GM18867 (cell line): ENCODE data around the gene FRMD4A.

ENCODE experiments used
- ATAC-seq: cut with Tn5 transposase; IDR thresholded peaks from one replicate; pipeline ENCODE4 v1.9.1; 2021; ENCODE audit warnings: mild to moderate bottlenecking, moderate library complexity; ENCODE audit not compliant: unreplicated experiment

FRMD4A gene

DNA sequence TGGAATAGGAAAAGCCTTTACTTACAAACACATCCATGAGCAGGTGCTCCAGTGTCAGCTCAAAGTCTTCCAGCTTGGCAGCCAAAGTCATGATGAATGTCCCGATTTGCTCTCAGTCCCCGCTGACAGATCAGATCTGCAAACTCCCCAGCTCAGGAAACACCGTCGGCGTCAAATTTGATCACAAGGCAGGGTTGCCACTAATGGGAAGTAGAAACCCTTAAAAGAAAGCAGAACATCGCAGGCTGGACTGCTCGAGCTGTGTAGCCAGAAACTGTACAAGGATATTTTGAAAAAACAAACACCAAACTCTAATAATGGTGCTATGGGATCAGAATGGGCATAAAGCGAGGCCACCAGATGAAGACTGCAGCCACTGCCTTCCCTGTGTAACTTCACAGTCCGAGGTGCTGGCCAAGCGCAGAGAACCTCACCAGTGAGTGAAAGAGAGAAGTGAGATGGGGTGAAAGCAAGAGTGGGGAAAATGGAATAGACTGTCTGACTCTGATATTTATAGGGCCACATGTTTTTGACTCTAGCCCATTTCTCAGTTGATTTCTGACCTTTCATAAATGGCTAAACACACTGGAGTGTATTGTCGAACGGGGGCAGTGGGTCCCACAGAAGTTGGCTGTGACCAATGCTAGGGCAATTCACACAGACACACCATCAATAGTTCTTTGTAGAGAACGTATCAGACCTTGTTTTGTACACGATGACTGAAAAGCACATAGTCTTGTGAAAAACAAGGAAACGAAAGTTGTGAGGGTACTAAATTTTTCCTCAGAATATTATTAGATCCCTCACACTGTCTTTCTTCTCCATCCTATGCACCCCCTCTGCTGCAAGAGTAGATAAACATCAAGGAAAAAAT, 306.2 kb downstream of the FRMD4A start:
- no peak for ATAC-seq

DNA sequence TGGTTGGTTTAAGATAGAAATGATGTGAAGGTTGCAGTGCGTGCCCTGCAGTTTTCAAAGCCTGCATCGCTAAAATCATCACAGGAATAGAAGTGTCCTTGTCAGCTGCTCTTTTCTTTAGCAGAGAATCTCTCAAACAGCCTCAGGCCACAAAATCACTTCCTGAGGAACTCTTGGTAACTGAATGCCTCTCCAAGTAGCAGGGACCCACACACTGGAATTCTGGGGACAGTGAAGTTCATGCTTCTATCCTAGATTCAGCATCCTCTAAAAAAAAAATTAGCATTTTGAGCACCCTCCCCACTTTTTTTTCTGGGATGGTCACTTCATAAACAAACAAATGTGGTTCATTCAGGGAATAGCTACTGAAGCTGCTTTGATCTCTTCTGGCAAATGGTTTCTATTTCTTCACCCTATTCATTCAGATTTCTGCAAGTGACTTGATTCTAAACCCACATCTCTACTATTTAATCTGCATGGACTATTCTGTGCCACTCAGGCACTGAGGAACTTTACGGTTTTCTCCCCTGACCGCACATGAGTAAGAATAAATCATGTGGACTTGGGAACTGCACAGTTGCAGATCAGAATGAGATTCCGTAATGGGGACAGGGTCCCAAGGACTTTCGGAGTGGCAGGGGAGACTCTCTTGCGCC, 306.9 kb downstream of the FRMD4A start:
- ATAC-seq: no peak

DNA sequence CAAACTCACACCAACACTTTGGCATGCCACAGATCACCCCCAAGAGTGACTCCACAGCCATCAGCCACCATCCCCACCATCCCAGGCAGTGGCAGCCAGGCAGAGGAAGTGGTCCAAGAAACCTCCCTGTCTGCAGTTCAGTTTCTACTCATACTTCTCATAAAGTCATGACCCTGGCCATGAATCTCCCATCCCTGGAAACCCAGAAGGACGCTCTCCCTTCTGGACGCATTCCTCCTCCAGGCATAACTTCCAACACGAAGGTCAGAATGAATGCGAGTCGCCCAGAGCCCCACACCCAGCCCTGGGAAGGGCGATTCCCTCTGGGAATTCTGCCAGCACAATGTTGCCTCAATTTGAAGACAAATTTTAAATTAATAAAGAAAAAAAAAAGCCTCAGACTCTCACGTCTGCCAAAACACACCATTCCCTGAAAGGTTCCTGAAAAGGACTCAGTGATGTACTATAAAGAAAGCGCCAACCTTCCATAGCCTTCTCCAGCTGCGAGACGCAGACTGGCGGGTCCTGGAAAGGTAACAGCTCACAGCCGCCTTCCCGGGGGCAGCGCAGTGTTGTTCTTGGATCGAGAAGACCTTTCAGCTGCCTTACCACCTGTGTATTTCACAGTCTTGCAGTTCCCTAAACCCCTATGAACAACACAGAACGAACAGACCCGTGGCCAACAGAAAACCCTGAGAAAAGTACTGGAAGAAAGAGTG, 307.6 kb downstream of the FRMD4A start:
- no peak for ATAC-seq

DNA sequence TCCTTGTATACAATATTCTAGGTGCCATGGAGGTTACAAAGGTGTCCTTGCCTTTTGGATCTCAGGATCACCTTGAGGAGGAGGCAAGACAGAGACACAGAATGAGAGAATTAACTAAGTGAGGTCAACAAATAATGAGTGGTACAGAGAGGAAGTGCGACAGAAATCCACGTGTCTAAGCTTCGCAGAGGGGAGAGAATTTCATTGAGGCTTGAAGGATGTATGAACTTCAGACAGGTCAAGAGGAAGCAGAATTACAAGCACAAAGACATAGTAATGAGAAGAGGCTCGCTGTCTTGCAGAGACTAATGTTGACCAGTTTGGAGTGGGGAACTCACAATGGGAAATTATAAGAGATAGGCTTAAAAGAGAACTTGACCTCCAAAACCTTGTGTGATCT, 308.7 kb downstream of the FRMD4A start:
- ATAC-seq: no peak

DNA sequence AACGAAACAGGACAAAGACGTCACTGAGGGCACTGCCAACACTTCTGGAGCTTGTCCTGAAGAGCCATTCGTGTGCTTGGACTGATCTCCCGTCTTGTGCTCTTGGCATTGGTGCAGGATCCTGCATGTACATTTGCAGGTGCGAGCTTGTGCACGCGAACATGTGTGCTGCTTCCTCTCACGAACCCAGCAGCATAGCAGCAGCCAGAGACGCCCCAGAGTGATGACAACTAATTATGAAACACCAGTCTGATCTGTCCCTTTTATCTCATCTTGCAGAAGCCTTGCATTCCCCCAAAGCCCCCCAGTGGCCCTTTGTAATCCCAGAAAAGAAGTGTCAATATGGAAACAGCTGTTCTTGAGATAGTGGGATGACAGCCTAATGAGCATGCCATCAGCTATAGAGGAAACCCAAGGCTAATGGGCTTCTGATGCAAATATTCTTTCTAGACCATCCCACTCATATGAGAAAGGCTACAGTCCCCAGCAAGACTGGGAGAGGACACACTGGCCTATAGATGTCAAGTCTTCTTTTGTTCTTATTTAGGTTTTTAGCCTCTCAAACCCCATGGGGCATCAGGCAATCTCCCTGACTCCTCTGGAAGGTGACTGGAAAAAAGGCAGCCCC, 310.6 kb downstream of the FRMD4A start:
- ATAC-seq: no peak

DNA sequence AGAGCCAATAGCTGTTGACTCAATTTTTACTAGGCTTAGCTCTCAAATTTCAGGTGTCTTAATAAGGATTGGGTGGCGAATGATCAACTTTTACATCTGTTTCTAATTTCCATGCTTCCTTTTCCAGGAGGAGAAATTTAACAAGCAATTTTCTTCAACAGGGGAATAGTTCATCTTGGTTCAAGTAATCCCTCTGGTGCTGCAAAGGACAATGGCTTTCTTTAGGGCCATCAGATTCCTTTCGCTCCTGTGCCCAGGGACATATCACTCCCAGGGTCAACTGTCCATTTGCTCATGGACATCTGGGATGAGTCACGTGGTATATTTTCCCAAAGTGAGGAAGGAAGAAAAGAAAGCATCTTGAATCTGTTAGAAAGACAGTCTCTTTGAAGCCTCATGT, 313.3 kb downstream of the FRMD4A start:
- no peak for ATAC-seq

DNA sequence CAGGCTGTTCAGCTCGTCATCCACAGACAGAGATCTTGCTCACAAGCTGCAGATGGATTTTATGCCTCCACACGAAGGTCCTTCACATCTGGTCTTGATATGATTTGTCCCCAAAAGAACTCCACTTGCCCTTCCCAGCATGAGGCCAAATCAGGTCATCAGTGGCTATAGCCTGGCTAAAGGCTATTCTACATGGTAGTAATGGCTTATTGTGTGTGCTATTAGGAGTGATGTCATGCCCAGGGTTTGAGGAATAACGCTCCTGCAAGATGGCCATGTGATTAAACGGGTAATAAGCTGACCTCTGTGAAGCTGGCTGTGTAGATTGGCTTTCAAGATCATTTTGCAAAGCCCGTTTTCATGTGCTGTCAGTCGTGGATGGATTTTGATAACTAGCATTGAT, 313.8 kb downstream of the FRMD4A start:
- ATAC-seq: no peak

DNA sequence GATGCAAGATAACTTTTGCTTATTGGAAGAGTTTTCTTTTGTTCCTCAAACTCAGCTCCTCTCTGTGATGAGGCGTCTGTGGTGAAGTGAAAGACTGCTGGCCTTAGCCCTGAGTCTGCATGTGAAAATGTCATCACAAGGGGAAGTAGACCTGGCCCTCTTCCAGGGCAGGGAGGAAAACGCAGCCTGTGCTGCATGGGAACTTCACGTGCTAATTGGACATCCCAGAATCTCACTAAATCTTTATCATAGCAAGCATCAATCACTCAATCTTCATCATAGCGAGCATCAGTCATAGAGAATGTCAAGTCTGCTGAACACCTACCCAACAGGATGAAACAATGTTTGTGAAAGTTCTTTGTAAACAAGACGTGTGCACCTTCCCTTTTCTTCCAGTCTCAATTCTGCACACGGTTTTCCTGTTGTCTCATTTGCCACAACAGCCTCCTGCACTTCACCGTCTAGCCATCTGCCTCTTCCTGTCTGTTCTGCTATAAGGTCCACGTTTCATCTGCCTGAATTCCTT, 314.6 kb downstream of the FRMD4A start:
- ATAC-seq: no peak

DNA sequence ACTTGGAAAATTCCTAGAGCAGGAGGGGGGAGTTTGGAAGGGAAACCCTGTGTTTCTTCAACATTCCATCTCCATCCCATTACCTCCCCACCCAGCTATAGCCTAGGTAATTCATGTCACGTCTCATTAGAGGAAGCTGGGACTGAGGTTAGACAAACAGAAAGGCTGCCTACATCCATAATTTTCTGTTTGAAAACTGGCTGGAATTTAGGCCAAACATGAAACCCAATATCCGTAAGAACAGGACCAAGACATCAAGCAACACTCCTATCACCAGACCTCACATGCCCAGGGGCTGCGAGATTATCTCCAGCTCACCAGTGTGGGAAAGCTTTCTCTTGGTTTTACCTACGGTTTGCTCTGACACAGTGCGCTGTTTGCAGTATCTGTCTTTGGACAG, 316.3 kb downstream of the FRMD4A start:
- no peak for ATAC-seq

DNA sequence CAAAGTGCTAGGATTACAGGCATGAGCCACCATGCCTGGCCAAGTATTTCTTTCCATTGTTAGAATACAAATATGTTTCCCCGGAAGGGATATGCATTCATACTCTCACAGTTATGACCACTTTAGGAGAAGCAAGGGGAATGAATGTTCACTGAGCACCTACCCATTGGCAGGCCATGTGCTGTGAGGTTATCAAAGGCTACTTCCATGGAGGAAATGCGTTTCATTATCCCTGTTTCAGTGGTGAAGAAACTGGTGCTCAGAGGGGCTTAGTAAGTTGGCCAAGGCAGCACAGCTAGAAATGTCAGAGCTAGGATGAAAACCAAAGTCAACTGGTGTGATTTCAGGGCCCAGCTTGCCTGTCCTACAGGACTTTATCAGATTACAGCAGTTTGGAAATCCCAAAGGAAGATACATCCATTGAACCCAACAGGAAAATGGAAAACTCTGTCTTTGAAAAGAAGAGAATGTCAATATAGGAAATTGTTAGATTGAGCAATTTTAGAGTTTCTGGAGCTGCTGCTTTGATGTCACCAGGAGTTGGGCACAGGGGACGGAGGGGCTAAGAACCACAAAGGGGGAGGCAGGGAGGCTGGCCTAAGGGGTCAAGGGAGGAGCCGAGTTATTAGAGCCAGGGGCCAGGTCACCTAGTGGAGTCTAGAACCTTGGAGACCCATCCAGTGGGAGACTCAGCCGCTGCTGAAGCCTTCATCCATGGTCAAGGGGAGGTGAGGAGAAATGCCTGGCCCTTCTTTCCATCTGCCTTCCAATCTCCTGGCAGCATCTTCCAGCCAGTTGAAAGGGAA, 319.8 kb downstream of the FRMD4A start:
- ATAC-seq: no peak

DNA sequence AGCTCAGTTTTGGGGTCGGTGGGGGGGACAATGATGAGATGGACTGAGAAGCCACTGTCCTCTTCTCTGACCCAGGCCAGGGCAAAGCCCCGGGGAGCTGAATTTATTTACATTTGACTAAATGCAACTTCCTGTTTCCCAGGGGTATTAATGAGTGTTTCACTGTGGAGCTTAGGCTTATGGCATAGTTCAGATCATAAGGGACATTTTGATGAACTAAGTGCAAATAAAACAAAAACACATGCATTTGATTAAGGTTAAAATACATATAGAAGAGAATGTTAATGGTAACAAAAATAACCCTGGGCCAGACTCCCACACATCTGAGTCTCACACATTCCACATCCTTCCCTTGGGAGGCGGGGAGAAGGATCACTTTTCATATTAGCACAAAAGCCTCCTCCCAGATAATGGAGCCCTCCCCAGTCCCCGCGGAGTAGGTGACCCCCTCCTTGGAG, 320.6 kb downstream of the FRMD4A start:
- ATAC-seq: no peak

DNA sequence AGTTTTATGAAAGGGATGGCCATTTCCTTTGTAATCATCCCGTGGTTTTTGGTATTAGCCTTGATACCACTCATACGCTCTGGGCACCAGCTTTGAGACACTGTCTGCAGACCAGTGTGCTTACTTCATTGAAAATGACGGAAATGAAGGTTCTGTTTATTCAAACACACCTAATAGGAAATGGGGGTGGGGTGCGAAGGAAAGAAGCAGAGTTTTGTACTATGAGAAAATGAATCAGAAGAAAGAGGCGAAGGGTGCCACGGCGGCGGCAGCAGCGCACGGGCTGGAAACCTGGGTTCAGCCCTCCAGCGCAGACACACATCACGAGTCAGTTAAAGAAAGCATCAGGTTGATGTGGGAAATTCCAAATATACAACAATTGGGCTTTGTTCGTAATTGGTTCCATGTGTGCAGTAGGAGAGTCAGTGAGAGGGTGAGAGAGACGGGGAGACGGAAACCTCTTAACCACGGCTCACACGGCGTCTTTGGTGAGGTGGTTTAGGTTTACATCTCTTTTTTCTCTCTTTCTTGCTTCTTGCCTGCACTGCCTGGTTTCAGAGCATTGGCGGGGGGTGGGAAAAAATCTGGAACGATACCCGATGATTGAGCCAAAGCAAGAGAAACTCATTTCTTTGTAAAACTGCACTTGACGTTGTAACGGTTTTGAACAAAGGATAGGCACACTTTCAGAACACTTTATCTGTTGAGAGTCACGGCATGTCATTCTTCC, 321.2 kb downstream of the FRMD4A start:
- no peak for ATAC-seq

DNA sequence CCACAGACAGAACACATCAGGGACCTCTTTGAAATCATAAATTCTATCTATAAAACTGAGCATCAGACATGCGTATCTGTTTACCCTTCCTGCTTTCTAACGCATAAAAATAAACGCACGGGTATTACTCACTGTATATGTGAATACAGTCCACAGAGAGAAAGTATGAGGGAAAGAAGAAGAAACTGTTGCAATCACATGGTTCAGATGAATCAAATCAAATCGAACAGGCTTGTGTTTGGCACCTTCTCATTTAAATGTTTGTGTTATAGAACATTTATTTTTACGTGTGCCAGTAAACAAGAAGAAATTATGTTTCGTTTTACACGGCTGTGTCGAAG, 322.0 kb downstream of the FRMD4A start:
- no peak for ATAC-seq

DNA sequence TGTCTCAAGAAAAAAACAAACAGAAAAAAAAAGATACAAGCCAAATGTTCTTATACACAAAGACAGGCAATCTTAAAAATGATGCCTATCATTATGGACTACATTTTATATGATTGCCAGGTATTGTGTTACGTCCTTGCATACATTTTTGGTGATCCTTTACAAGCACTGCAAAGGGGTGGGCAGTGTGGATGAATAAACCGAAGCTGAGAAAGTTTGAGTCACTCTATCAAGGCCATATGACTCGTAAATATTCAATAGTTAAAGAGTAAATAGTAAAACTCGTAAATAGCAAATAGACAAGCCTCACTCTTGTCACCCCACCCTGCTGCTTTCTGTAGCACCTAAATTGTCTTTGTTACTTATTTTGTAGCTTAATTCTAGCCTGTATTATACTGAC, 326.2 kb downstream of the FRMD4A start:
- no peak for ATAC-seq

DNA sequence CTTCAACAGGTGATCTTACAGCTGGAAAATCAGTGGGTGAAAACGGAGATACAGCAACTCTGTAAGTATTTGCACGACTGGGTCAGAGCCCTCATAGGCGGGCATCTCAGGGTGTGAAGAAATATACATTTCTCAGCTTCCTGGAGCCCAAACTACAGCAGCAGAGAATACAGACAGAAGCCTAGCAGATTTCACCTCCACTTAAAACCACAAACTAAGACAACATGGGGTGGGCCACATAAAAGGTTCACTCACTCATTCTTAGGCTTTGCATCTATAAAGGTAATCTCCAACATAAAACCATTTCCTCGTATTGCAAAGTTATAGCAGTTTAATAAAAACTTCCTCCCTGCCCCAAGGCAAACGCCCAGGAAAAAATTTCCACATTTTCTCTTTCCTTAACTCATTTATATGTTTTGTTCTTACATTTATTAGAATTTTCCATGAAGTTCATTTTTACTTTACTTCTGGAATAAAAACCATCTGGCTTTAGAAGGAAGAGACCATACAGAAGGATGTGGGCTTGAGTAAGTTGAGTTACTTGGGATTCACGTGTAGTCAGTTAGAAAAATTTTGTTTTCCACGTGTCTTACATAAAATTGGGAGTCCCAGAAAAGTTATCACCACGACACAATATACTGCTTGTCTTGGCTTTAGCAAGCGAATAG, 327.1 kb downstream of the FRMD4A start:
- no peak for ATAC-seq

DNA sequence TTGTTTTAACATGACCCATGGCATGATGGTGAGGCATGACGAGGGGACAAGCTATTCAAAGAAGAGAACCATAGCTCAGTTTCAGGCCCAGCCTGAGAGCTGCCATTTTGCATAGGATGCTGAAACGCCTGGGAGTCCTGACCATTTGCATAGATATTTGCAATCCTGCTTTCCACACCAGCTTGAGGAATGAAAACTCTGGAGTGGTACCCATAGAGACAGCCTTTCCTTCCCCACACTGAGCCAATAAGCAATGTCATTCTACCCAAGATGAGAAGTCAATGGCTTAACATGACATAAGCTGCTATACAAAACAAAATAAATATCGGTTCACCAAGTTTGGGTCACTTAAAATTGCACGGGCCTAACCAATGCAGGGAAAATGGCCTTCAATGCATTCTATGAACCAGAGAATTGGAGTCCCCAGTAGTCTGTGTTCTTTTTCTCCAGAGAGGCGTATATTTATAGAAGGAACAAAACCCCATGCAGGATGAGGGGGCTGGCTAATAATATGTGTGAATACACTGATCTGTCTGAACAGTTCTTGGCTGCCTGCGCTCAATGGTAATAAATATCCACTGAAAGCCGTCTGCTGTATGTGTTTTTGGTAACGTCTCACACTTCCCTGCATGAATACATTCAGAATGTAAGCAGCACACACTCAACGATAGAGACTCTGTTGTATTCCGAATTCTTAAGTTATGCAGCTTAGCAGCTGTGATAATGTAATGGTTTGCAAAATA, 329.3 kb downstream of the FRMD4A start:
- ATAC-seq: no peak

DNA sequence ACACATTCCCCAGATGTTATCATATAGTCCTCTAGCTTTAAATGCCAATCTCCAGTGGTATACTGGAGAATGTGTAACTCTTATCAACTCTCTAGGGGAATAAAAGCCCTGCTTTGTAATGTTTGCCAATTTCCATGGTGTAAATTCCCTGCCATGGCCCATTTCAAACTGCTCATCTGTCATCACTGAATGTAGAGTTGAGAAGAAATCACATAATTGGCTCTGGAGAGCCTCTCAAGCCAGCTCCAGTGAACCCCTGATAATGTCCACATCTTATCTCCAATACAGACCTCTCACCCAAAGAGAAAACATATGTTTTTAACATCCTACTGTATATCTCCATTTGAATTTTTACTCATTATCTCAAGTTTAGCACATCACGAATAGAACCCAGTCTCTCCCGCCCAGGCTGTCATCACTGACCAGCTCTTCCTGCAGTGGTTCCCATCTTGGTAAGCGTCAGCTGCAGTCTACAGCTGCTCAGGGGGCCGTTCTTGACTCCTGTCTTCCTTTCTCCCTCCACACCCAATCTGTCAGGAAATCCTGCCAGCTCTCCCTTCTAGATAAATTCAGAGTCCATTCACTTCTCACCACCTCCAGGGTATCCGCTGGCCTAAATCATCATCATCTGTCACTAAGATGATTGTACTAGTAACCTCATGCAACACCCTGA, 332.4 kb downstream of the FRMD4A start:
- no peak for ATAC-seq

DNA sequence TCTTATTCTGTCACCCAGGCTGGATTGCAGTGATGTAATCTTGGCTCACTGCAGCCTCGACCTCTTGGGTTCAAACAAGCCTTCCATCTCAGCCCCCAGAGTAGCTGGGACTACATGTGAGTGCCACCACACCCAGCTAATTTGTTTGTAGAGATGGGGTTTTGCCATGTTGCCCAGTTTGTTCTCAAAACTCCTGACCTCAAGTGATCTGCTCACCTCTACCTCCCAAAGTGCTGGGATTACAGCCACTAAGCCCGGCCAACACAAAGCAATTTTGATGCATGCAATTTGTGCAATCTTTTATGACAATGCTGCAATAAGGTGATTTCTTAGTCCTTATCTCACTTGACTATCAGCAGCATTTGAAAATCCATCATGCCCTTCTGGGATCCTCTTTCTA, 333.1 kb downstream of the FRMD4A start:
- ATAC-seq: no peak
